Stimulated activated CD4-positive, alpha-beta T cell treated with anti-CD3 and anti-CD28 coated beads, Interleukin-15, amount 100 ng/mL, for 24 hours (primary cell): ENCODE measurements around the gene PHOX2B.

Experiments used
- DNase-seq: peaks from one replicate; pipeline ENCODE4 v3.0.0-alpha.2; 2020

PHOX2B gene

DNA sequence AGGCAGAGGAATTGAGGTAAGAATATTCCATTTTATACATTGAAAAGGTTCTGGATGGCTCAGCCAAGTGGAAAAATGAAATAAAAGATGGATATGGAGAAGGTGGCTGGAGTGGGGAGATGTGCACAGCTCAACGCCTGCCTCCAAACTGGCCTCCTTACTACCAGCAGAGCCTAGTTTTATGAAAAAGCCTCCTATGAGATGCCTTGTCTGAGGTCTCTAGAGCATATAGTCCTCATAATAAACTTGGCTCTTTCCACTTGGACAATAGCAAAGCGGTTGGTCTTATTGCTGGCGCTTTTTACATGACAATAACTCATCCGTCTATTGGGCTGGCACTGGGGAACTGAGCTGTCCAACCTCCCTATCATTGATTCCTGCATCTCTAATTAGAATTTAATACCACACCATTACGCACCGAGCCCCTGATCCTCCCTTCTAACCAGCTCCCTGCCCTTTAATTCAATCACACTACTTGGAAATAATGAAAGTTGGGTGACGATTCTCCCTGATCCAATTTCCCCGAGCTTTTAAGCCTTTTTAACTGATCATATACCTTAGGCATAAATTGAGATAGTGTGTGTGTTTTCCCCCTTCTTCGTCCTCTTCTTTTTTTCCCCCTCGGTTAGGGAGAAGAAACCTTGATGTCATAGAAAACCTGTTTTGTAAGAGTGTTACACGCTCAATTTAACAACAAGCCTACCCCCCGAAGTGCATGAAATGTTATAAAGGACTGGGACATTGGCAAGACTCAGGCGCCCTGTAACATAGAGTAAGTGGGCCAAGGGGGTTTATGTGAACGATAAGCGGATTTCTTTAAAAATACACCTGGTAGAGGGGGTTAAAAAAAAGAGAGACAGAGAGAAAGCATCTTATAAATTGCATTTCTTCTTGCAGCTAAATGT is at the start of gene PHOX2B:
Gene PHOX2B (minus strand): TSS at position 155 of the 905 bp plus-strand sequence. CDS start 115 bp downstream, at position 40.
- no peak for DNase-seq

DNA sequence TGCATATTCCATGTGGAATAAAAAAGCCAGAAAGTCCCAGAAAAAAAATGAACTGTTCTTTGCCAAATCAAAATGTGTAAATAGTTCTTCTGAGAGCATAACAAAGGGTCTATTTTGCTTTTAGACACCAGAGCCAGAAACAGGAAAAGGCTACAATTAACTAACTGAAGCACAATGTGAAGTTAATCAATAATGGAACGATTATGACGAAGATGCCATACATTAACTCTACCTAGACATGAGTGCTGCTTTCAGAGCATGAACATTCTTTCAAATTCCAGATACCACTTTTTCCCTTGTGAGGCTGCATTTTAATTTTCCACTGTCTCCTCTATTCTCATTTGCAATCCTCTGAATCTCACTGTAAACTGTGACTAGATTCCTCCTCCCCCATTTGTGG is 48.7 kb upstream of the PHOX2B start:
- DNase-seq: no peak

- no peak for DNase-seq
These were observed 48.2 kb upstream of the PHOX2B start for GRCh38 chr4:41796545-41797210.

DNA sequence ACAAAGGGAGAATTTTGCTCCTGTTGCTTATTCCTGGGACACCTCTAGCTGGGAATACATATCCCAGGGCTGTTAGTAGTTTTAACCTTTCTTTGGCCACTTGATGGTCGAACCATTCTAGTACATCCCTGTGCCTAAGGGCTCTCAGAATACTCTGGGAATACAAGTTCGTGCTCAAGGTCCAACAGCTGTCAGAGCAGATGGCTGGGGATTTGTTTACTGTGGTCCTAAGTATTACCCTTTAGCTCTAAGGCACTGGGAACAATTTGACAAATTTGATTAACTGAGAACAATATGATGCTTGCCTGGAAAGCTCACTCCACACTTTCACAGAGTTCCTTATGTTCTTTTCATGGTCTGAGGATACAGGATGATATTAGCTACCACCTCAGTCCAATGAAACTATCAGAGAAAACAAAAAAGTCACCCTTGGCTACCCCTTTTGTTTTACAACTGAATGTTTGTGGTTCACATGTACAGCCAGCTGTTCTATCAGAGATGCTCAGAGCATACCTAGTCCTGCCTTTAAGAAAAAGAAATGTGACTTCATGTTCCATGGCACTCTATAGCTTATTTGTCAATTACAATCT is 47.4 kb upstream of the PHOX2B start:
- DNase-seq: no peak

- DNase-seq: no peak
These were observed 43.6 kb upstream of the PHOX2B start for GRCh38 chr4:41792166-41792565.

GRCh38 chr4:41791557-41791956 is 43.0 kb upstream of the PHOX2B start:
- no peak for DNase-seq

DNA sequence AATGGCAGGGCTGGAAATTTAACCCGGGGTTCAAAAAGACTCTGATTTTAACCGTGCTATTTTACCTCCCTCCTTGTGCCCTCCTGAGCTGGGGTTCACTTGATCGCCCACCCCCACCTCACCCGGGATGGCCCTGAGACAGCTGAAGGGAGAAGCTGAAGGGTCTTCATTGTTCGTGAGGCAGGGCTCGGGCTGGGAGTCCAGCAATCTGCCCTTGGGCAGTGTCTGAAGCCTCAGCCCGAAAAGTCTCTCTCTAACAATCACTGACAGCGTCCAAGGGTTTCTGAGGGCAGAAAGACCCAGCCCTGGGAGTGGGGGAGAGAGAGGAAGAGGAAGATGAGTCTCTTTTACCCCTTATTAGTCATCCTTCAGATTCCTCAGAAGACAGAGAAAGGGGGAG is 39.4 kb upstream of the PHOX2B start:
- no peak for DNase-seq

DNA sequence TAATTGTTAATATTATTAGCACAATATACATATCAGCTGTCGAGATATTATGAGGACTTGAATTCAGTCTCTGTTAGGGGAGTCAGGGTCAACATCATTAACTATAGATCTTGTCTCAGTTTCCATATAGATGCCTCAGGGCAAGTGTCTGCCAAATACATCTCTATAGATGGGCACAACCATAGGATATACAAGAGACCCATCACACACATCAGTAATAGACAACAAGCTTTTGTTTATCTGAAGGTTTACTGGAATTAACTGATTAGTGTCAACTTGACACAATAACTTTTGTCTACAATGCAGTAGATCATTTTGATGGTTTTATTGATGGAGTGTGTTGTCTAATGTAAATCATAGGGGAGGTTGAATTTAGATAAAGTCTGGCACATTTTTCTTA is 37.1 kb upstream of the PHOX2B start:
- no peak for DNase-seq

DNA sequence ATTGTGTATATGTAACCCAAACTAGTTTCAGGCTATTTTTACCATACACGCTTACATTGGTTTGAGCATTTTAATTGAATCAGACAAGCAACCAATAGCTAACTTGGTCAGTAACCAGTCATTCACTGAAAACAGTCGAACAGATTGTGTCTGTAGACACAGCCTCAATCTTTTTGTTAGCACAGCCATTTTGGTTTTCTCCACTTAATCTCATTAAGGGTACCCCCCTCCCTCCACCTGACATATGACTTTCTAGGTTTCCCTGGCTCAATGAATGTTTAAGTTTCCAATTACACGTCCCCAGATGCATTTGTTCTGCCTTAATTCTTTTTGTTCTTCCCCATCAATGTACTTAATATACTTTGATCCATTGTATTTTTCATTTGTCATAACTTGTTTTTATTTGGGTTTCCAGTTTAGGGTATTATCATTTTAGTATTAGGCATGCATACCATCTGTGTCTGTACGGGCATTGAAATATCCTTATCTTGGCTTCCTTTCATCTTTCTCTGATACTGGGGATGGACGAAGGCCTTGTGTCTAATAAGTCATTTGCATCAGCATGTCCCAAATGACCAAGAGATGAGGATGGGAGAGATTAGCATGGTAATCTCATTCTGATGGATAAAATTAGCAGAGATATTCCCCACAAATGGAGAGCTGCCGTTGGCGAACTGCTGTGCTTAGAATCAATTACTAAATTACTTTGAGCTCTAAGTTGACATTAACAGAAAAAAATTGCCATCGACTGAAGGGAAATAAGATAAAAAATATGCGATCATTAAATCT is 35.9 kb upstream of the PHOX2B start:
- DNase-seq: no peak

GRCh38 chr4:41776466-41776865 is 27.9 kb upstream of the PHOX2B start:
- no peak for DNase-seq

DNA sequence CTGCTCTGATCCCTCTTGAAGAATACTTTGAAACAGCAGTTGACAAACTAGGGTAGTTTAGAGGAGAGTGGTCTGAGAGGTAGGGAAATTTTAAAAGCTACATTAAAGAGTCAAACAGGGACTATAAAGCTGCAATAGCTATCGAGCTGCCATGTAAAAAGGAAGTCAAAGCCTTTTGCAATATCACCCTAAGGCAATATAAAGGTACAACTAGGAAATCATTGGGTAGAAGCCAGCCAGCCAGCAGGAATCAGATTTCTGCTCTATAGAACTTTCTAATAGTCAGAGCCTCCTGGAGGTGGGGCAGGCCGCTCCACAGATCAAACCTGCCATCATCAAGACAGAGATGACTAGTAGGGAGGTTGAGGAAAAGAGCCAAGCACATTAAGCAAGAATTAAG is 15.2 kb upstream of the PHOX2B start:
- DNase-seq: no peak

- no peak for DNase-seq
These were observed 10.4 kb upstream of the PHOX2B start for GRCh38 chr4:41758884-41759283.

DNA sequence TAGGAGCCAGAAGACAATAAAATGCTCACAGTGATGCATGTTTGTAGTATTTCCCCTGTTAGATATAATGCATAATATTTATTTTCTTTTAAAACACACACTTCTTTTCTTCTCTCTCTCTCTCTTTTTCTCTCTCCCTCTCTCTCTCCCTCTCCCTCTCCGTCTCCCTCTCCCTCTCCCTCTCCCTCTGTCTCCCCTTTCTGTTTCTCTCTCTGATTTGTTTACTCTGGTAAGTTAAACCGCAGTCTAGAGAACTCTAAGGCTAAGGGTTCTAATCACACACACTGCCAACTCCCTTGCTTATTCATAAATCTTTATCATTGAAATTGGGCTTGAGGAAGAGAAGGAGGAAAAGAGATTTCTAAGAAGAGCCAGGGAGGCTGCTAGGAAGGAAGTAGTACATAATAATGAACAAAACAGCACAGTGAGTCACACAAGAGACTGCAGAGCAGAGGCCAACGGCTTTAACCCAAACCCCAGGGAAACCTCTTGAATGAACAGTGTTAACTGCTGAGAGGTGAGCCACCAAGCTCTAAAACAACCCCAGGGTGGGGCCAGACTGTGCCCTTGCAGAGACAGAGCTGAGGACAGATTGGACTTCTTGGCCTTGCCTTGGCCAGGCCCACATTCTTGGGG is 9.1 kb upstream of the PHOX2B start:
- DNase-seq: no peak

- DNase-seq: no peak
These were observed 5.4 kb upstream of the PHOX2B start for GRCh38 chr4:41753942-41754341.

DNA sequence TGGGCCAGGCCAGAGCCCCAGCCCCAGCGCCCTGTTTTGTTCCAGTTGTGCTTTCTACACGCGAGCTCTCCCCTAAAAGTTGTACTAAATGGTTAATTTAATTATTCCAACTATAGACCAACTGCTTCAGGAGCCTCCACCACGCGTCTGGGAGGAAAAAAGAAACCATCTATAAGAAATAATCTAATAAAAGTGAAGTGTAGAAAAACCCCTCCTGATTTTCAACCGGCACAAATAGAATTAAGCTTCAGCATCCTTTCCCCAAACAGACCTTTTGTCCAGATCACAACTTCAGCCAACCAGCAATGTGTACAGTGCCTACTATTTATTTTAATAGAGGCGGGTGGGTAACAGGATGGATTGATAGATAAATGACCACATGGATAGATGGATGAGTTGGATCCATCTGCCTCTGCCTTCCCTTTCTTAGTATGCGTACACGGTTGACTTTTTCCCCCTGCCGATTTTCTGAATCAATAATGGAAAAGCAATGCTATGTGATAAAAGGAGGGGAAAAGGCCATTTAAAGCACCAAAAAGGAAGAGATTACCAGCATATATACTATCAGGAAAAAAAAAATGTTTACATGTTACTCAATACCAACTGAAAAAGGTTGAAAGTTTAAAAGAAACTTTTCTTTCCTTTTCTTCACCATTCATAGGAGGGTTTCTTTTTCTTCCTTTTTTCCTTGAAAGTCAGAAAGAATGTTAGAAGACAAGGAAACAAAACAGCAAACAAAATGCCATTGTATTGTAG is 3.7 kb upstream of the PHOX2B start:
- no peak for DNase-seq

DNA sequence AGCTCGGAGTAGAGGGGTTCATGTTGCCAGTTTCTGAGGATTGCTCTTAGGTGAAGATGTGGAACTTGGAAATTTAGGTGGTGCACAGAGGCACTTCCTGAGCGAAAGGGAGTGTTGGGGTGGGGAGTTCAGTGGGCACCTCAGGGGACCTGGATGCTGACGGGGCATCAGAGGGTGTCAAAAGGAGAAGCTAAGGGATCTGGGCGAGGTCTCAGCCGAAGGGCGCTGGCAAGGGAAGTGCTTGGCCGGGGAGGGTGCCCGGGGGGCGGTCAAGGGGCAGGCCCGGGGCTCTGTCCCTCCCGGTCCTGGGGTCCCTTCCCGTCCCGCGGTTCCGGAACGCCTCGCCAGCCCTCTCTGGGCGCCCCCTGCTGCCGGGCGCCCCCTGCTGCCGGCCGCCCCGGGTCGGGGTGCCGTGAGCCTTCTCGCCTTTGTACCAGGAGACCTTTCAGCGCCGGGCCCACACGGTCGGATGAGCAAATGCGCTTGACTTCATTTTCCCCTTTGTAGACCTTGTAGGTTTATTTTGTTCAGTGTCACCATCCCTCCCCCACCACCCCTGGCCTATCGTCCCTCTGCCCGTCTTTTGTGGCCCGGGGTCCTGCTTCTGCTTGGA is 3.0 kb upstream of the PHOX2B start:
- peak; percentile 30 for DNase-seq

GRCh38 chr4:41750626-41751448 is 2.3 kb upstream of the PHOX2B start:
- no peak for DNase-seq

- DNase-seq: no peak
These were observed 1.6 kb upstream of the PHOX2B start for GRCh38 chr4:41750121-41750625.

DNA sequence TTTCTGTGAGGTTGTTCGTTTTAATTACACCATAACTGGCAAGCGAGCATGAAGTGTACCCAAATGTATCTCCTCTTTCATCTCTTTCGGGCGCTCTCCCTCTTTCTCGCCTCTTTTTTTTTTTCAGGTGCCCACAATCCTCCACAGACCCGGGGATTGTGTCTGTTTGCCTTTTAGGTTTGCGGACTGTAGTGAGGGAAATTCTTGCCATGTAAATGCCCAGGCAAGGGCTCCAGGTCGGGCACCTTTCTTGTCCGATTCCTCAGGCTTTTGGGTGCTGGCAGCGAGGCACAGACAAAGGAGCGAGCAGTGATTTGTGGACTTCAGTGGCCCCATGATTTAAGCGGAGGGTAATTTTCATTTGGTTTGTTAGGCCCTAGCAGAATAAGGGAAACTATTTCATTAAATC is 1.1 kb upstream of the PHOX2B start:
- no peak for DNase-seq

- DNase-seq: no peak
These were observed 403 bp downstream of the PHOX2B start for GRCh38 chr4:41748074-41748570.
